ENCODE measurements around the gene RNASE12. TPM values are rescaled to one million over a fixed set of nuclear protein-coding genes. Genes with fewer than 3 reads are reported as not detected.
A peak's percentile ranks its signal among the peaks of the same experiment; 100 is the strongest.

The RNASE12 gene
- total RNA-seq, 1 donor from 2014 or later, result not detected

GRCh38 chr14:20617138-20618003, 26.2 kb upstream of the RNASE12 start:
- Histone ChIP-seq H3K27ac (no peak overlapping the region), H3K4me1 (peaks cover 6% of the 10 kb centered on the region), H3K4me3 (no peak overlapping the region), H3K27me3 (no peaks in the 10 kb centered on the region), H3K9me3 (no peaks in the 10 kb centered on the region), H3K36me3 (no peaks in the 10 kb centered on the region)
- DNase-seq, result no peak
- no peak for ATAC-seq
- intact Hi-C loops (cut with DNase I), result loop anchor here (10.0 kb wide), 1 partner anchor 67 kb away; the partner anchor contains the start of genes ANG and RNASE4
- TF ChIP-seq CTCF (IDR thresholded peaks at IDR 0.05), result no peak

GRCh38 chr14:20615996-20616395, 24.8 kb upstream of the RNASE12 start:
- H3K27ac ChIP-seq, result no peak overlapping the region
- intact Hi-C loops (cut with DNase I), result loop anchor here (10.0 kb wide), 1 partner anchor 69 kb away; the partner anchor contains the start of genes ANG and RNASE4
- no peak for DNase-seq
- H3K9me3 ChIP-seq, result no peaks in the 10 kb centered on the region
- no peaks in the 10 kb centered on the region for H3K36me3 ChIP-seq
- no peak for TF ChIP-seq CTCF (IDR thresholded peaks at IDR 0.05)
- peaks cover 9% of the 10 kb centered on the region for H3K4me1 ChIP-seq
- H3K4me3 ChIP-seq, result no peak overlapping the region
- no peaks in the 10 kb centered on the region for H3K27me3 ChIP-seq
- ATAC-seq, result no peak

GRCh38 chr14:20614038-20614840, 23.1 kb upstream of the RNASE12 start:
- TF ChIP-seq CTCF (IDR thresholded peaks at IDR 0.05), result no peak

GRCh38 chr14:20613094-20614037, 22.2 kb upstream of the RNASE12 start:
- Histone ChIP-seq H3K27me3 (no peaks in the 10 kb centered on the region), H3K36me3 (no peaks in the 10 kb centered on the region), H3K4me1 (peaks cover 18% of the 10 kb centered on the region), H3K27ac (peak overlapping the region; percentile 63), H3K9me3 (no peaks in the 10 kb centered on the region), H3K4me3 (peak overlapping the region; percentile 58)
- TF ChIP-seq CTCF (IDR thresholded peaks at IDR 0.05), result peak; percentile 74
- ATAC-seq (peak; percentile 92), DNase-seq (peak; percentile 83)
- intact Hi-C loops (cut with DNase I), result loop anchor here (10.0 kb wide), 1 partner anchor 71 kb away; the partner anchor contains the start of genes ANG and RNASE4

More at GRCh38 chr14:20614038-20614840, 23.1 kb upstream of the RNASE12 start:
- DNase-seq, result no peak
- Histone ChIP-seq H3K9me3 (no peaks in the 10 kb centered on the region), H3K27me3 (no peaks in the 10 kb centered on the region), H3K36me3 (no peaks in the 10 kb centered on the region), H3K27ac (peak overlapping the region; percentile 63), H3K4me1 (peaks cover 18% of the 10 kb centered on the region), H3K4me3 (peak overlapping the region; percentile 58)
- intact Hi-C loops (cut with DNase I), result loop anchor here (10.0 kb wide), 1 partner anchor 71 kb away; the partner anchor contains the start of genes ANG and RNASE4
- ATAC-seq, result peak; percentile 1

GRCh38 chr14:20612403-20612802, 21.2 kb upstream of the RNASE12 start:
- Histone ChIP-seq H3K27ac (no peak overlapping the region), H3K4me1 (peaks cover 18% of the 10 kb centered on the region), H3K9me3 (no peaks in the 10 kb centered on the region), H3K27me3 (no peaks in the 10 kb centered on the region), H3K4me3 (no peak overlapping the region), H3K36me3 (no peaks in the 10 kb centered on the region)
- DNase-seq (no peak), ATAC-seq (no peak)
- no peak for TF ChIP-seq CTCF (IDR thresholded peaks at IDR 0.05)
- intact Hi-C loops (cut with DNase I), result loop anchor here (10.0 kb wide), 1 partner anchor 72 kb away; the partner anchor contains the start of genes ANG and RNASE4

Measured in upper lobe of right lung (tissue), 1 donor.